Suprapubic skin (tissue), 4 donors: ENCODE measurements around the gene SEC63. TPM values are rescaled to one million over a fixed set of nuclear protein-coding genes. Genes with fewer than 3 reads are reported as not detected.

ENCODE experiments used
- DNase-seq, 2 donors: peaks; one replicate each; pipeline ENCODE4 v3.0.0-alpha.2; 2019; ENCODE audit warnings: low spot score in 2 of 2
- H3K27ac ChIP-seq: fragments of 200-600 bp; sonication (generic); one replicate; pipeline ENCODE4 v1.5.1; 2019
- H3K27me3 ChIP-seq: fragments of 200-600 bp; sonication (generic); one replicate; pipeline ENCODE4 v1.5.1; 2019
- H3K36me3 ChIP-seq: fragments of 200-600 bp; sonication (generic); one replicate; pipeline ENCODE4 v1.5.1; 2019
- H3K4me1 ChIP-seq: fragments of 200-600 bp; sonication (generic); one replicate; pipeline ENCODE4 v1.5.1; 2019
- H3K4me3 ChIP-seq: fragments of 200-600 bp; sonication (generic); one replicate; pipeline ENCODE4 v1.5.1; 2019; ENCODE audit warnings: mild to moderate bottlenecking
- H3K9me3 ChIP-seq: fragments of 200-600 bp; sonication (generic); one replicate; pipeline ENCODE4 v1.5.1; 2019
- EP300 ChIP-seq: sonication (generic); formaldehyde crosslinking; IDR thresholded peaks from one replicate; pipeline ENCODE4 v1.6.1; 2017; ENCODE audit warnings: antibody characterized with exemption
- POLR2A ChIP-seq, 2 donors: fragments of 450-650 bp; IDR thresholded peaks; one replicate each; pipeline ENCODE4 v1.6.1; 2017; ENCODE audit warnings: antibody characterized with exemption in 2 of 2, mild to moderate bottlenecking in 2 of 2, moderate library complexity in 2 of 2
- POLR2AphosphoS5 ChIP-seq, 3 donors: sonication (generic); formaldehyde crosslinking; IDR thresholded peaks; one replicate each; pipeline ENCODE4 v1.6.1; 2017; ENCODE audit warnings: antibody characterized with exemption in 3 of 3
- WGBS: methylation state at CpG from one replicate; pipeline ENCODE4 v1.1.5; 2018; 5-methylcytosine and 5-hydroxymethylcytosine counted together
- total RNA-seq, 4 donors: library from RNA; depleted of rRNA; stranded (reverse); fragments of >200 nt; gene quantifications; one replicate each; pipeline ENCODE4 v1.1.0, GENCODE V29; 2016
- TF ChIP-seq, protein P1 (sequence below), 2 donors: fragments of 200-600 bp in 1 of 2; fragments of 450-650 bp in 1 of 2; sonication (generic) in 1 of 2; IDR thresholded peaks; one replicate each; pipeline ENCODE4 v1.5.1; 2016 to 2019; ENCODE audit warnings: antibody characterized with exemption in 2 of 2, mild to moderate bottlenecking in 1 of 2, moderate library complexity in 1 of 2

SEC63 gene
- total RNA-seq, 4 donors from 2014 or later = 31.6 to 54.1 (median 42.4) TPM

DNA sequence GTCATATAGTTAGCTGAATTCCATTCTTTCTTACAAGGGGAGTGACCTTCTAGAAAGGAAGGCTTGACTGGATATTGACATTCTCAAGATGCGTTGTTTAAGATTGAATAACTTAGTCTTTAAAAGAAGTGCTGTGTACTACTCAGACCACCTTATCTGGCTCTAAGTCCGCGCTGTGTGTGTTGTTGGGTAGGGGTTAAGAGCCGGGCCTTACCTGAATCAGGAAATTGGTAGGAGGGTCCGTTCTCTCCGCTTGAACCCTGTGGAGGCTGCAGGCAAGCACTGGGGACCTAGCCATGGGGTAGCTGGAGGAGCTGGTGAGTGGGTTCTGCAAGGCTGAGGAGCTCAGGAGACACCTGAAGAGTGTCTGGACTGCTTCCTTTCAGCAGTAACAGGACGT is 124.9 kb downstream of the SEC63 start:
- H3K9me3 ChIP-seq = no peaks in the 10 kb centered on the region
- TF ChIP-seq, protein P1, sequence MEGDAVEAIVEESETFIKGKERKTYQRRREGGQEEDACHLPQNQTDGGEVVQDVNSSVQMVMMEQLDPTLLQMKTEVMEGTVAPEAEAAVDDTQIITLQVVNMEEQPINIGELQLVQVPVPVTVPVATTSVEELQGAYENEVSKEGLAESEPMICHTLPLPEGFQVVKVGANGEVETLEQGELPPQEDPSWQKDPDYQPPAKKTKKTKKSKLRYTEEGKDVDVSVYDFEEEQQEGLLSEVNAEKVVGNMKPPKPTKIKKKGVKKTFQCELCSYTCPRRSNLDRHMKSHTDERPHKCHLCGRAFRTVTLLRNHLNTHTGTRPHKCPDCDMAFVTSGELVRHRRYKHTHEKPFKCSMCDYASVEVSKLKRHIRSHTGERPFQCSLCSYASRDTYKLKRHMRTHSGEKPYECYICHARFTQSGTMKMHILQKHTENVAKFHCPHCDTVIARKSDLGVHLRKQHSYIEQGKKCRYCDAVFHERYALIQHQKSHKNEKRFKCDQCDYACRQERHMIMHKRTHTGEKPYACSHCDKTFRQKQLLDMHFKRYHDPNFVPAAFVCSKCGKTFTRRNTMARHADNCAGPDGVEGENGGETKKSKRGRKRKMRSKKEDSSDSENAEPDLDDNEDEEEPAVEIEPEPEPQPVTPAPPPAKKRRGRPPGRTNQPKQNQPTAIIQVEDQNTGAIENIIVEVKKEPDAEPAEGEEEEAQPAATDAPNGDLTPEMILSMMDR (IDR thresholded peaks at IDR 0.05) = no peak
- TF ChIP-seq POLR2A (IDR thresholded peaks at IDR 0.05) (no peak), EP300 (no peak), POLR2AphosphoS5 (IDR thresholded peaks at IDR 0.05) (no peak)
- 90% methylated on average over 7 of the region's 7 CpGs for WGBS
- no peaks in the 10 kb centered on the region for H3K4me1 ChIP-seq
- no peak for DNase-seq
- no peak overlapping the region for H3K4me3 ChIP-seq
- no peak overlapping the region for H3K27ac ChIP-seq
- no peaks in the 10 kb centered on the region for H3K36me3 ChIP-seq
- H3K27me3 ChIP-seq = no peaks in the 10 kb centered on the region

DNA sequence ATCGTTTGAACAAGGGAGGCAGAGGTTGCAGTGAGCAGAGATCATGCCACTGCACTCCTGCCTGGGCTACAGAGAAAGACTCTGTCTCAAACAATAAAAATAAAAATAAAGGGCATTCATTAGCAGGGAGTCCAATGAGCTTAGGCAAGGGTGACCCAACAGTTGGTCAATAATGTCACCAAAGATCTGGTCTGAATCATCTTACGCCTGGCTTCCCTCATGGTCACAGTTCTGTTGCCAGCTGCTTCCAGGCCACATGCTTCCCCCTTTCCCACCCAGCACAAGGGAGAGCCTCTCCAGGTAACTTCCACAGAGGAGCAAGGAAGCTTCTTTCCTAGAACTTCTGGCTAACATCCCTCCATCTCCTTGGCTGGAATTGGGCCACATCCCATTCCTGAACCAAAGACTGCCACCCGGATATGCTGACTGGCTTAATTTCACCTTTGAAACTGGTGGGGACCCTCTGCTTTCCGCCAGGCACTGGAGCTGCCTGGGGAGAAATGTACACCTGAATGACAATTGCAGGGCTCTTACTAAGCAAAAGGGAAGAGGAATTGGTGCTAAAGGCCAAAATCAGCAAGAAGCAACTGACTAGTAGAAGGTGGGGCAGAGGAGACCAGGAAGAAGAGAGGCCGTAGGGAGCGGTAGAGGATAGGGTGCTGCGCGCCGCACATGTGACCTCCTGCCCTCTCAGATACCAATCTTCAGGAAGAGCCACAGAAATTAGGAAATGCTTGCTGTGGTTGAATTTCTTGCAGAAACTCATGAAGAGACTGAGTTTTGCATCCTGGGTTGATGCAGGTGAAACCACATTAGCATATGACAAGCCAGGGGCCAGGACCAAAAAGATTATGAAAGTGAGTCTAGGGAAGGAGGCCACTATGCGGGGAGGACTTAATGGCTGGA is 125.6 kb downstream of the SEC63 start:
- TF ChIP-seq EP300 (no peak), POLR2AphosphoS5 (IDR thresholded peaks at IDR 0.05) (no peak), POLR2A (IDR thresholded peaks at IDR 0.05) (no peak)
- TF ChIP-seq, protein P1 (IDR thresholded peaks at IDR 0.05) = no peak
- DNase-seq = no peak
- no peaks in the 10 kb centered on the region for H3K36me3 ChIP-seq
- H3K27me3 ChIP-seq = no peaks in the 10 kb centered on the region
- no peak overlapping the region for H3K27ac ChIP-seq
- no peaks in the 10 kb centered on the region for H3K9me3 ChIP-seq
- 84% methylated on average over 10 of the region's 10 CpGs for WGBS
- H3K4me1 ChIP-seq = no peaks in the 10 kb centered on the region
- no peak overlapping the region for H3K4me3 ChIP-seq

DNA sequence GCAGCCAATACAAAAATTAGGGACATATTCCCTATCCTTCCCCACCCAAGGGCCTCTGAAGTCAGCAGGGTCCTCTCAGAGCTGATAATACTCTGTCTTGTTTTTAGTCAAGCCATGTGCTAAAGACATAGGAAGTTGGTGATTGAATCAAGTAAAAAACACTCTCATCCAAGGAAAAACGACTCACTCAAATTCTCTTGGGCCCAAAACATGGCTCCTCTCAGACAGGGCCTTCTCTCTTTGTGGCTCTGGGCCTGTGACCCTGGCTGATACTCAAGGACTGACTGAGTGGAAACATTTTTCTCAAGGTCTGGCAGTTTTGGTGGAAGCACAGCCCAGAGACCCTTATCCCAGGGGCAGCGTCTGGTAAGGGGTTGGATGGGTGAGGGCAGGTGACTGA is 127.9 kb downstream of the SEC63 start:
- H3K9me3 ChIP-seq = no peaks in the 10 kb centered on the region
- no peaks in the 10 kb centered on the region for H3K36me3 ChIP-seq
- DNase-seq = no peak
- 75% methylated on average over 2 of the region's 2 CpGs for WGBS
- TF ChIP-seq POLR2A (IDR thresholded peaks at IDR 0.05) = no peak
- TF ChIP-seq POLR2AphosphoS5 (IDR thresholded peaks at IDR 0.05) = no peak
- TF ChIP-seq EP300 = no peak
- TF ChIP-seq, protein P1 (IDR thresholded peaks at IDR 0.05) = no peak
- H3K27me3 ChIP-seq = peaks cover 2% of the 10 kb centered on the region
- H3K4me1 ChIP-seq = no peaks in the 10 kb centered on the region
- no peak overlapping the region for H3K27ac ChIP-seq
- no peak overlapping the region for H3K4me3 ChIP-seq

DNA sequence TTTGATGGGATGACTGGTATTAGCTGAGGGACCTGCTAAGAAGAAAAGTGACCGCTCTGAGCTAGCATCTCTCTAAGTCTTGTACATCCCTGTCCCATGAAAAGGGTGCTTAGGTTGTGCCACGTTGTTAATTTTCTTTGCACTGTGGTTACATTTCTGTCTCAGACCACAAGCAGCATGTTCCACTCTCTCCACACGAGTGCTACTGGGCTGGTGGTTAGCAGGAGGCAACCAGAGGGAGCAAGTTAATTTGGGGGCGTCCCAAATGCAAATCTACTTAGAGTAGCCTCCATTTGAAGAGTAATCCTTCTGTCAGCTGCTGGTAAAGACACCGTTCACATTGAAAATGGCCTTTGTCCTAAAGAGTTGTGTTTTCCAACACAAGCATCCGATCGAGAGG is 130.5 kb downstream of the SEC63 start:
- Histone ChIP-seq H3K27me3 (peaks cover 17% of the 10 kb centered on the region), H3K4me1 (no peaks in the 10 kb centered on the region), H3K27ac (no peak overlapping the region), H3K4me3 (no peak overlapping the region), H3K9me3 (no peaks in the 10 kb centered on the region), H3K36me3 (no peaks in the 10 kb centered on the region)
- TF ChIP-seq POLR2A (IDR thresholded peaks at IDR 0.05) (no peak), POLR2AphosphoS5 (IDR thresholded peaks at IDR 0.05) (no peak)
- TF ChIP-seq, protein P1 (IDR thresholded peaks at IDR 0.05) = no peak
- DNase-seq = no peak
- 88% methylated on average over 7 of the region's 7 CpGs for WGBS

DNA sequence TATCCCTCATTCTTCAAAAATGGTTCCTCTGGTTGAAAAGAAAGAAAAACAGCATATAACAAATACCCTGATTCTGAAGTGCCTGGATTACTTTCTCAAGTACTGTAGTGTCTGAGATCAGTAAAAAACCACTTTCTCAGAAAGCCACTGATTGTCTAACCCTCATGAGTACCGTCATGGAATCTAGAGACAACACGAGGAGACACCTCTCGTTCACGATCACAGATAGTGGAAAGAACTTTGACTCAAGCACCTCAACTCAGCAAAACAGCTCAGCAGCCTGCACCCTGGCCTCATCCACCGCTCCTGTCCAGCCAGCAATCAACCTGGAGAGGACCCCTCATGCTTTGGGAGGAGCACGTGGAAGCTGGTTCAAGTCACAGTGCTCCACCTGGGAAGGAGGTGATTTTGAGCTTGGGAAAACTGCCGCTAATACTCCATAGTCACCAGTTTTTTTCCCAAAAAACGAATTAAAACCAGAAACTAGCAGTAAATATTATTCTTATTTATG is 134.9 kb downstream of the SEC63 start:
- no peak for DNase-seq
- H3K4me3 ChIP-seq = no peak overlapping the region
- no peak overlapping the region for H3K27ac ChIP-seq
- no peaks in the 10 kb centered on the region for H3K9me3 ChIP-seq
- H3K36me3 ChIP-seq = no peaks in the 10 kb centered on the region
- TF ChIP-seq, protein P1 (IDR thresholded peaks at IDR 0.05) = no peak
- no peak for TF ChIP-seq EP300
- TF ChIP-seq POLR2A (IDR thresholded peaks at IDR 0.05) = no peak
- TF ChIP-seq POLR2AphosphoS5 (IDR thresholded peaks at IDR 0.05) = no peak
- WGBS = 86% methylated on average over 8 of the region's 8 CpGs
- H3K4me1 ChIP-seq = peaks cover 26% of the 10 kb centered on the region
- peaks cover 21% of the 10 kb centered on the region for H3K27me3 ChIP-seq
